GM19463 (cell line): Measurements from ENCODE around the gene ZNF511.
A peak's percentile ranks its signal among the peaks of the same experiment; 100 is the strongest.
"Not testable (repeated sequence)": the region's sequence is repeated elsewhere in the genome, so short reads cannot be mapped to it uniquely, and the experiment has no call there.

ENCODE experiments used
- ATAC-seq: cut with Tn5 transposase; IDR thresholded peaks from one replicate; pipeline ENCODE4 v1.9.1; 2021; ENCODE audit warnings: mild to moderate bottlenecking, moderate library complexity; ENCODE audit not compliant: unreplicated experiment

ZNF511 gene

GRCh38 chr10:133313192-133313591 is 4.5 kb downstream of the ZNF511 start:
- no peak for ATAC-seq

DNA sequence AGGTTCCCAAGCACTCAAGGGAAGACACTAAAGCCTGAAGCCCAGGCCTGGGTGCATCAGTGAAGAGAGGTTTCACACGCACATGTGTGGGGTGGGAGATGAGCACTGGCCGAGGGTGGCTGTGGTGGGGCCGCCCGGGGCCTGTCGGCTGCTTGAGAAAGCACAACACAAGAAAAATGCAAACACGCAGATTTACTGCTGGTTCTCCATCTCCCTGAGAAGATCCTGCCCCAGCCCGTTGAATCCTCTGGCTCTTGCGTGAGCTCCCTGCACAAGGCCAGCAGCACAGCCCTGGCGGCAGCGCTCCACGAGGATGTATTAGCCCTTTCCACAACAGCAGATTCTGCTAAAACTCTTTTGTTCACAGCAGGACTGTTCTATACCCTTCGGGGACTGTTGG is 6.2 kb downstream of the ZNF511 start:
- no peak for ATAC-seq

- no peak for ATAC-seq
Observed at GRCh38 chr10:133315847-133316246, 7.1 kb downstream of the ZNF511 start.

DNA sequence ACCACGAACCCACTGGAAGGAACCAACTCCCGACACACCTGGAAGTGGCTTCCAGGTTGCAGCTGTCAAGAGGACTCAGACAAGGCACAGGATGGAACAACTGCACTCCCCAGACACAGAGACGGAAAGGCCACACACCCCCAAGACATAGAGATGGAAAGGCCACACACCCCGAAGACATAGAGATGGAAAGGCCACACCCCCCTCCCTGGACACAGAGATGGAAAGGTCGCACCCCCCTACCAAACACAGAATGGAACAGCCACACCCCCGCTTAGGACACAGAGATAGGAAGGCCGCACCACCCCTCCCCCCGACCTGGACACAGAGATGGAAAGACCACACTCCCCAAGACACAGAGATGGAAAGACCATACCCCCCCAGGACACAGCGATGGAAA is 7.6 kb downstream of the ZNF511 start:
- ATAC-seq = no peak

DNA sequence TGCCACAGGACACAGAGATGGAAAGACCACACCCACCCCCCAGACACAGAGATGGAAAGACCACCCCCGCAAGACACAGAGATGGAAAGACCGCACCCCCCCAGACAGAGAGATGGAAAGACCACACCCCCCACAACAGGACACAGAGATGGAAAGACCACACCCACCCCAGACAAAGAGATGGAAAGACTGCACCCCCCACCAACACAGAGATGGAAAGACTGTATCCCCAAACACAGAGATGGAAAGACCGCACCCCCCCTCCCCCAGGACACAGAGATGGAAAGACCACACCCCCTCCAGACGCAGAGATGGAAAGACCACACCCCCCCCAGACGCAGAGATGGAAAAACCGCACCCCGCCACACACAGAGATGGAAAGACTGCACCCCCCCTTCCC is 8.0 kb downstream of the ZNF511 start:
- ATAC-seq = no peak

DNA sequence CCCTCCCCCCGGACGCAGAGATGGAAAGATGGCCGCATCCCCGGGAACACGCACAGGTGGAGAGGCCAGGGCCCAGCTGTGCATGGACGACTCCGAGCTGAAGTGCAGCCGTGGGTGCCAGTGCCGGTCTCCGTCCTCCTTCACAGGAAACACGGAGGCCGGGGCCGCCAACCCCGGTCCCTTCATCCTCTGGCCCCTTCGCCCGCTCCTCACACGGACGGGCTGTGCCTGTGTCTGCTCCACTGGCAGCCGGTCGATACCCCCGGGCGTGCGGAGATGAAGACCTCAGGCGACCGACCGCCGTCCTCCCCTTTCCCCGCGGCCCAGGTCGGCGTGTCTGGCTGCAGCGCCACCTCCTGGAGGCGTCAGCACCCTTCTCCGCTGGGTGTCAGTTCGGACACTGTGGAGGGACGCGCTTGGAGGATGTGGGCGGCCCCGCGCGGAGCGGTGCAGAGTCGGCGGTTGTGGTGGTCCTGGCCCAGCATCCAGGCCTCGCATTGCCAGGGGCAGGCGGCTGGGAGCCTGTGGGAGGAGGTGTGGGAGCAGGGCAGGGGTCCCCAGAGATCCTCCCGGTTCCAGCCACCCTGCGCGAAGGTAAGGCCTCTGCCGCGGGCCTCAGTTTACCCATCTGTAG is 9.9 kb downstream of the ZNF511 start:
- ATAC-seq = peak; percentile 79

- ATAC-seq = not testable (repeated sequence)
Observed at GRCh38 chr10:133320852-133321422, 12.2 kb downstream of the ZNF511 start.

DNA sequence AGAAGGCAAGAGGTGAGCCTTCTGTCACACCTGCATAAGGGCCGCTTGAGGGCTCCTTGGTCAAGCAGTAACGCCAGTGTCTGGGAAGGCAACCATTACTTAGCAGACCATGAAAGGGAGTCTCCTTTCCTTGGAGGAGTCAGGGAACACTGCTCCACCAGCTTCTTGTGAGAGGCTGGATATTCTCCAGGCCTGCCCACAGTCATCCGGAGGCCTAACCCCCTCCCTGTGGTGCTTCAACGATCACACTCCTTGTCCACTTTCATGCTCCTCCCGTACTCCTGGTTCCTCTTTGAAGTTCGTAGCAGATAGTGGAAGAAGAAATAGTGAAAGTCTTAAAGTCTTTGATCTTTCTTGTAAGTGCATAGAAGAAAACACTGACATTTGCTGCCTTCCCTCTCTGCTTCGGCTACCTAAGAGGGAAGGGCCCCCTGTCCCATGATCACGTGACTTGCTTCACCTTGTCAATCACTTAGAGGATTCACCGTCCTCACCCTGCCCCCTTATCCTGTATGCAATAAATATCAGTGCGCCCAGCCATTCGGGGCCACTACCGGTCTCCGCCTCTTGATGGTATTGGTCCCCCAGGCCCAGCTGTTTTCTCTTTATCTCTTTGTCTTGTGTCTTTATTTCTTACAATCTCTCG is 13.5 kb downstream of the ZNF511 start:
- not testable (repeated sequence) for ATAC-seq

DNA sequence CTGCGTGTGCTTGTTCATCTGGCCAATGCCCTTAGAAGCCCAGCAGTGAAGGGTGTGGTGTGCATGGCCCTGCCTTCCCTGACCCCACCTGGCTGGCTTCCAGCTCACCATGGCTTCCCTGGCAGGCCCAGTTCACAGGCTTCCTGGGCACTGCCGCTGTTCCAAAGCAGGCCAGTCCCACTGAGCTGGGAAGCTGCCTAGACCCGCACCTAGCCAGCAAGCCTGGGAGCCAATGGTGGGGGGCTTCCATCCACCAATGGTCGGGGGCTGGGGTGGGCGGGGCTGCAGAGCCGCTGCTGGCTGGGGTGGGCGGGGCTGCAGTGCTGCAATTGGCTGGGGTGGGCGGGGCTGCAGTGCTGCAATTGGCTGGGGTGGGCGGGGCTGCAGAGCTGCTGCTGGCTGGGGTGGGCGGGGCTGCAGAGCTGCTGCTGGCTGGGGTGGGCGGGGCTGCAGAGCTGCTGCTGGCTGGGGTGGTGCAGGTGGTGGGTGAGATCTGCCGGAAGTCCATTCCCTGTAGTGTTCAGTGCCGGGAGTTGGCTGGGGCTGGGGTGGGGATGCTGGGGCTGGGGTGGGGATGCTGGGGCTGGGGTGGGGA is 15.6 kb downstream of the ZNF511 start:
- ATAC-seq = no peak

DNA sequence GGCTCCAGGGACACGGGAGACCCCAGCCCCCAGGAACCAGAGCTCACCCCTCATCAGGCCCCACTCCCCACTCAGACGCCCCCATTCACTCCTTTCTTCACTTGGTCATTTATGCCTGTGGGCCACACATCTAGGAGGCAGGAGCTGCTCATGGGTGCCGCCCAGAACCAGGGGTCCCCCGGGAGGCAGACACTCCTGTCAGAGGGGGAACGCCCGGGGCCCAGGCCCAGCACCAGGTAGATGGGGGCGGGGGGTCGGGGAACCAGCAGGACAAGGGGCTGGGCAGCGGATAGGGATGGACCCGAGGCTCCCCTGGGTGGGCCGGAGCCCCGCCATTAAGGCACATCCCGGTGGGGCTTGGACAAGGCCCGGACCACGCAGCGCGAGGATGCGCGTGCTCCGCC is 16.1 kb downstream of the ZNF511 start:
- no peak for ATAC-seq

GRCh38 chr10:133325440-133326222 is 16.9 kb downstream of the ZNF511 start:
- no peak for ATAC-seq

DNA sequence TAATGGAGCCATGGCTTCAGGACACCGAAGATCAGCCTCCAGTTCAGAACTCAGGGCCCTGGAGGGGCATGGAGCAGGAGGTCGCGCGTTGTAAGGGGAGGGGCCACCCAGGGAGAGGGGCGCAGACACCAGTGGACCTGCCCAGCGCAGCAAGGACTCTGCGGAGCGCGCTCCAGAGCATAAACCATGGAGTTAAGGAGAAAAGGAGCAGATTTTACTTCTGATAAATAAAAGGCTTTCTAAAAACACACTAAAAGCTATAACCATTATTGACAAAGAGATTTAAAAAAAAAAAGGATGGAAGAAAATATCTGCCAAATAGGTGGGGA is 17.5 kb downstream of the ZNF511 start:
- no peak for ATAC-seq

- ATAC-seq = no peak
Observed at GRCh38 chr10:133326745-133327650, 18.3 kb downstream of the ZNF511 start.

GRCh38 chr10:133327651-133328357 is 19.1 kb downstream of the ZNF511 start:
- no peak for ATAC-seq

- no peak for ATAC-seq
Observed at GRCh38 chr10:133328358-133329343, 19.9 kb downstream of the ZNF511 start.

GRCh38 chr10:133329491-133330202 is 20.9 kb downstream of the ZNF511 start:
- peak; percentile 88 for ATAC-seq

DNA sequence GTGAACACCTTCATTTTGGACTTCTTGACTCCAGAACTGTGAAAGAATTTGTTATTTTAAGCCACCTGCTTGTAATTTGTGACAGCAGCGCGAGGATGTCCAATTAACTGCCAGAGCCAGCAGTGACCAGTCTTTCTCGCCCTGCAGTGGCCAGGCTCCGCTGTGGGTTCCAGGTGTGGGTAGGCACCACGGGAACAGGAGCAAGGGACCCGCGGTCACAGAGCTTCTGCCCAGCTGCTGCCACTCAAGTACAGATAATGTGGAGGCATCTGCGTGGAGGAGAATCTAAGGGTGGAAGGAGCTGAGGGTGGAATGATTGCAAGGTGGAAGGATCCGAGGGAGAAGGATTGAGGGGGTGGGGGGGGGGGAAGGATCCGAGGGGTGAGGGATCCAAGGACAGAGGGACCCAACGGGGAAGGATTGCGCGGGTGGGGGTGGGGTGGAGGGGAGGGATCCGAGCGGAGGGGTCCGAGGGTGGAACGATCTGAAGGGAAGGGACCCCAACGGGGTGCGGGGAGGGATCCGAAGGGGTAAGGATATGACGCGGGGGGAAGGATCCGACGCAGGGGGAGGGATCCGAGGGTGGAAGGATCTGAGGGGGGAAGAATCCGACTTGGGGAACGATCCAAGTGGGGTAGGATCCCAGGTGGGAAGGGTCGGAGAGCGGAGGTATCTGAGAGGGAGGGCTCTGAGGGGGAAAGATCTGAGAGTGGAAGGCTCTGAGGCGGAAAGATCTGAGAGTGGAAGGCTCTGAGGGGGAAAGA is 24.4 kb downstream of the ZNF511 start:
- no peak for ATAC-seq
